ENCODE measurements around the gene GRM4. TPM values are rescaled to one million over a fixed set of nuclear protein-coding genes. Genes with fewer than 3 reads are reported as not detected.

The GRM4 gene
- total and polyA plus RNA-seq, 2 experiments from 2014 or later = 0.10 to 0.22 TPM

GRCh38 chr6:34005901-34006531 is 139.9 kb downstream of the GRM4 start:
- peaks cover 35% of the 10 kb centered on the region for H3K27me3 ChIP-seq (replicated peaks; ENCODE audit: insufficient read depth)
- no peak overlapping the region for H3K4me3 ChIP-seq
- H3K4me2 ChIP-seq (ENCODE audit: unreplicated experiment) = no peak overlapping the region
- no peak overlapping the region for H2AFZ ChIP-seq
- in situ Hi-C loops (cut with MboI) = no loop called here
- H4K20me1 ChIP-seq (ENCODE audit: insufficient read depth) = no peaks in the 10 kb centered on the region
- H3K9me3 ChIP-seq (ENCODE audit: low read depth) = no peaks in the 10 kb centered on the region
- 48 to 50% methylated on average over 8 of the region's 8 CpGs for WGBS, 2 experiments (ENCODE audit: low coverage in 1 of 2, low lambda C conversion rate in 2 of 2, missing lambda C conversion rate in 2 of 2)
- no peaks in the 10 kb centered on the region for H3K36me3 ChIP-seq (ENCODE audit: low read depth)
- TF ChIP-seq EZH2 (IDR thresholded peaks at IDR 0.05; ENCODE audit: insufficient read depth, poor library complexity, severe bottlenecking) (no peak), EZH2phosphoT487 (IDR thresholded peaks at IDR 0.05; ENCODE audit: insufficient read depth, low read depth) (no peak)
- H3K79me2 ChIP-seq (ENCODE audit: insufficient read depth) = no peaks in the 10 kb centered on the region
- no peaks in the 10 kb centered on the region for H3F3A ChIP-seq (ENCODE audit: insufficient read depth)
- no peak overlapping the region for H3K9ac ChIP-seq
- H3K9me2 ChIP-seq (ENCODE audit: insufficient read depth) = no peaks in the 10 kb centered on the region
- no peak for DNase-seq
- H3K27ac ChIP-seq = no peak overlapping the region
- no peaks in the 10 kb centered on the region for H3K4me1 ChIP-seq (ENCODE audit: insufficient read depth)

GRCh38 chr6:34004706-34005105 is 141.2 kb downstream of the GRM4 start:
- Histone ChIP-seq H3K9ac (no peak overlapping the region), H3K27me3 (replicated peaks; ENCODE audit: insufficient read depth) (peaks cover 40% of the 10 kb centered on the region)

GRCh38 chr6:34003962-34004361 is 141.9 kb downstream of the GRM4 start:
- Histone ChIP-seq H3K9me3 (ENCODE audit: low read depth) (no peaks in the 10 kb centered on the region), H3K9ac (no peak overlapping the region), H3F3A (ENCODE audit: insufficient read depth) (no peaks in the 10 kb centered on the region), H4K20me1 (ENCODE audit: insufficient read depth) (no peaks in the 10 kb centered on the region), H3K4me3 (no peak overlapping the region), H3K4me2 (ENCODE audit: unreplicated experiment) (no peak overlapping the region), H3K9me2 (ENCODE audit: insufficient read depth) (no peaks in the 10 kb centered on the region), H2AFZ (no peak overlapping the region), H3K27ac (no peak overlapping the region), H3K27me3 (replicated peaks; ENCODE audit: insufficient read depth) (peaks cover 37% of the 10 kb centered on the region), H3K4me1 (ENCODE audit: insufficient read depth) (no peaks in the 10 kb centered on the region), H3K36me3 (ENCODE audit: low read depth) (no peaks in the 10 kb centered on the region), H3K79me2 (ENCODE audit: insufficient read depth) (no peaks in the 10 kb centered on the region)
- in situ Hi-C loops (cut with MboI) = no loop called here
- TF ChIP-seq EZH2phosphoT487 (IDR thresholded peaks at IDR 0.05; ENCODE audit: insufficient read depth, low read depth) (no peak), EZH2 (IDR thresholded peaks at IDR 0.05; ENCODE audit: insufficient read depth, poor library complexity, severe bottlenecking) (no peak)
- no peak for DNase-seq

More at GRCh38 chr6:34004706-34005105, 141.2 kb downstream of the GRM4 start:
- in situ Hi-C loops (cut with MboI) = no loop called here
- no peak for DNase-seq
- no peak overlapping the region for H3K4me3 ChIP-seq
- H2AFZ ChIP-seq = no peak overlapping the region
- H3K4me1 ChIP-seq (ENCODE audit: insufficient read depth) = no peaks in the 10 kb centered on the region
- no peak overlapping the region for H3K4me2 ChIP-seq (ENCODE audit: unreplicated experiment)
- no peaks in the 10 kb centered on the region for H4K20me1 ChIP-seq (ENCODE audit: insufficient read depth)
- no peaks in the 10 kb centered on the region for H3K79me2 ChIP-seq (ENCODE audit: insufficient read depth)
- no peaks in the 10 kb centered on the region for H3F3A ChIP-seq (ENCODE audit: insufficient read depth)
- TF ChIP-seq EZH2 (IDR thresholded peaks at IDR 0.05; ENCODE audit: insufficient read depth, poor library complexity, severe bottlenecking) (no peak), EZH2phosphoT487 (IDR thresholded peaks at IDR 0.05; ENCODE audit: insufficient read depth, low read depth) (no peak)
- 64 to 79% methylated on average over 1 of the region's 1 CpG for WGBS, 2 experiments (ENCODE audit: low coverage in 1 of 2, low lambda C conversion rate in 2 of 2, missing lambda C conversion rate in 2 of 2)
- no peaks in the 10 kb centered on the region for H3K9me3 ChIP-seq (ENCODE audit: low read depth)
- no peaks in the 10 kb centered on the region for H3K9me2 ChIP-seq (ENCODE audit: insufficient read depth)
- H3K36me3 ChIP-seq (ENCODE audit: low read depth) = no peaks in the 10 kb centered on the region
- H3K27ac ChIP-seq = no peak overlapping the region

- no peak overlapping the region for H2AFZ ChIP-seq
- H3K9me2 ChIP-seq (ENCODE audit: insufficient read depth) = no peaks in the 10 kb centered on the region
- H3F3A ChIP-seq (ENCODE audit: insufficient read depth) = no peaks in the 10 kb centered on the region
- TF ChIP-seq EZH2 (IDR thresholded peaks at IDR 0.05; ENCODE audit: insufficient read depth, poor library complexity, severe bottlenecking) = no peak
- no peak for TF ChIP-seq EZH2phosphoT487 (IDR thresholded peaks at IDR 0.05; ENCODE audit: insufficient read depth, low read depth)
- H3K79me2 ChIP-seq (ENCODE audit: insufficient read depth) = no peaks in the 10 kb centered on the region
- peaks cover 34% of the 10 kb centered on the region for H3K27me3 ChIP-seq (replicated peaks; ENCODE audit: insufficient read depth)
- 51 to 52% methylated on average over 41 of the region's 41 CpGs for WGBS, 2 experiments (ENCODE audit: low coverage in 1 of 2, low lambda C conversion rate in 2 of 2, missing lambda C conversion rate in 2 of 2)
- no peaks in the 10 kb centered on the region for H3K9me3 ChIP-seq (ENCODE audit: low read depth)
- H3K27ac ChIP-seq = no peak overlapping the region
- H3K4me2 ChIP-seq (ENCODE audit: unreplicated experiment) = no peak overlapping the region
- H3K4me1 ChIP-seq (ENCODE audit: insufficient read depth) = no peaks in the 10 kb centered on the region
- no peak overlapping the region for H3K4me3 ChIP-seq
- H3K36me3 ChIP-seq (ENCODE audit: low read depth) = no peaks in the 10 kb centered on the region
- no peak overlapping the region for H3K9ac ChIP-seq
- in situ Hi-C loops (cut with MboI) = no loop called here
- H4K20me1 ChIP-seq (ENCODE audit: insufficient read depth) = no peaks in the 10 kb centered on the region
- no peak for DNase-seq
Measured at GRCh38 chr6:34001706-34002621, 143.9 kb downstream of the GRM4 start.
